B cell (primary cell): ENCODE results near the gene TMBIM6. TPM values are rescaled to one million over a fixed set of nuclear protein-coding genes. Genes with fewer than 3 reads are reported as not detected.
A peak's percentile ranks its signal among the peaks of the same experiment; 100 is the strongest.

ENCODE experiments used
- ATAC-seq: fragments of 200-7000 bp; cut with Tn5 transposase; one replicate; pipeline ENCODE4 v1.10.0; 2021; ENCODE audit warnings: low read depth, mild to moderate bottlenecking, moderate number of reproducible peaks, moderate library complexity
- CTCF ChIA-PET: fragments of 350-600 bp; sonication (Branson Sonifier 250); formaldehyde crosslinking; loops from one replicate; lab custom pipeline; 2021; ENCODE audit warnings: antibody characterized with exemption, inconsistent platforms; lab: Charles Lee
- POLR2A ChIA-PET: fragments of 350-600 bp; sonication (Branson Sonifier 250); formaldehyde crosslinking; loops from one replicate; lab custom pipeline; 2021; ENCODE audit warnings: antibody characterized with exemption; lab: Charles Lee
- DNase-seq: peaks from one replicate; pipeline ENCODE4 v3.0.0; 2013
- H2AFZ ChIP-seq: 2 replicates; pipeline ENCODE4 v1.6.1; 2012; ENCODE audit warnings: mild to moderate bottlenecking, low read depth, low read length; ENCODE audit not compliant: insufficient read depth, poor library complexity, severe bottlenecking
- H3K27ac ChIP-seq, 2 donors: 1 replicate in 1 of 2; 2 replicates in 1 of 2; pipeline ENCODE4 v1.5.1; 2012 to 2013; ENCODE audit warnings: low read length in 2 of 2, mild to moderate bottlenecking in 2 of 2, moderate library complexity in 1 of 2
- H3K27me3 ChIP-seq, 4 experiments: fragments of 200-600 bp in 1 of 4; sonication (generic) in 1 of 4; replicated peaks in 1 of 4; 1 replicate in 2 of 4; 2 replicates in 2 of 4; pipeline versions ENCODE4 v1.6.1 to v1.7.0; 2013 to 2016; ENCODE audit warnings: low read length in 3 of 4, mild to moderate bottlenecking in 2 of 4, mixed read lengths in 1 of 4, moderate library complexity in 1 of 4; ENCODE audit not compliant: insufficient read depth in 4 of 4, control insufficient read depth in 3 of 4; ENCODE audit errors: control extremely low read depth in 1 of 4
- H3K36me3 ChIP-seq, 2 experiments: replicated peaks in 1 of 2; 1 replicate in 1 of 2; 2 replicates in 1 of 2; pipeline versions ENCODE4 v1.6.1 to v1.7.1; 2013; ENCODE audit warnings: low read length in 1 of 2; ENCODE audit not compliant: insufficient read depth in 2 of 2, control insufficient read depth in 1 of 2; ENCODE audit errors: control extremely low read depth in 1 of 2, extremely low read depth in 1 of 2
- H3K4me1 ChIP-seq, 2 donors: fragments of 200-600 bp in 1 of 2; sonication (generic) in 1 of 2; 1 replicate in 1 of 2; 2 replicates in 1 of 2; pipeline versions ENCODE4 v1.5.1 to v1.6.1; 2013 to 2017; ENCODE audit warnings: low read length in 2 of 2; ENCODE audit not compliant: control insufficient read depth in 2 of 2, insufficient read depth in 2 of 2
- H3K4me2 ChIP-seq: replicated peaks from 2 replicates; pipeline ENCODE3; 2012; ENCODE audit warnings: mild to moderate bottlenecking, low read depth, low read length; ENCODE audit not compliant: poor library complexity, severe bottlenecking
- H3K4me3 ChIP-seq, 5 experiments: fragments of 200-600 bp in 1 of 5; sonication (generic) in 1 of 5; 1 replicate in 3 of 5; 2 replicates in 2 of 5; pipeline versions ENCODE4 v1.5.1 to v1.7.0; 2011 to 2016; ENCODE audit warnings: low read length in 4 of 5, mild to moderate bottlenecking in 4 of 5, low read depth in 2 of 5, control low read depth in 1 of 5, moderate library complexity in 1 of 5; ENCODE audit not compliant: insufficient read depth in 1 of 5; ENCODE audit errors: control extremely low read depth in 1 of 5, extremely low read depth in 1 of 5
- H3K79me2 ChIP-seq: fragments of 200-600 bp; sonication (generic); one replicate; pipeline ENCODE4 v1.6.0; 2016; ENCODE audit warnings: low read length; ENCODE audit not compliant: control insufficient read depth, insufficient read depth
- H3K9ac ChIP-seq: fragments of 200-600 bp; sonication (generic); 2 replicates; pipeline ENCODE4 v1.6.1; 2017; ENCODE audit warnings: mild to moderate bottlenecking, low read length, moderate library complexity
- H3K9me3 ChIP-seq, 3 donors: one replicate each; pipeline versions ENCODE4 v1.6.1 to v1.7.1; 2013; ENCODE audit warnings: low read length in 2 of 3; ENCODE audit not compliant: control insufficient read depth in 2 of 3, insufficient read depth in 1 of 3; ENCODE audit errors: control extremely low read depth in 1 of 3
- H4K20me1 ChIP-seq: 2 replicates; pipeline ENCODE4 v1.6.0; 2012; ENCODE audit warnings: mild to moderate bottlenecking, low read length; ENCODE audit not compliant: insufficient read depth, control insufficient read depth, poor library complexity, severe bottlenecking
- H3K27ac Mint-ChIP-seq: one replicate; pipeline ENCODE4 v1.8.0; 2021; ENCODE audit warnings: mixed read lengths
- H3K27me3 Mint-ChIP-seq: one replicate; pipeline ENCODE4 v1.8.0; 2021; ENCODE audit warnings: mixed read lengths
- H3K4me1 Mint-ChIP-seq: one replicate; pipeline ENCODE4 v1.8.0; 2021; ENCODE audit warnings: mixed read lengths
- H3K4me3 Mint-ChIP-seq: one replicate; pipeline ENCODE4 v1.8.0; 2021; ENCODE audit warnings: mixed read lengths
- H3K9me3 Mint-ChIP-seq: one replicate; pipeline ENCODE4 v1.8.0; 2022; ENCODE audit warnings: mixed read lengths; ENCODE audit not compliant: insufficient read depth
- CTCF ChIP-seq: fragments of 200-600 bp; IDR thresholded peaks from one replicate; pipeline ENCODE4 v1.8.0; 2022; ENCODE audit warnings: antibody characterized with exemption, mild to moderate bottlenecking
- EZH2 ChIP-seq: IDR thresholded peaks from 2 replicates; pipeline ENCODE4 v1.6.1; 2012; ENCODE audit warnings: borderline replicate concordance, low read depth, mild to moderate bottlenecking, moderate library complexity, low read length; ENCODE audit not compliant: insufficient read depth, poor library complexity, severe bottlenecking
- WGBS: methylation state at CpG from one replicate; pipeline ENCODE4 v1.1.5; 2013; ENCODE audit warnings: missing lambda C conversion rate; ENCODE audit not compliant: insufficient coverage; 5-methylcytosine and 5-hydroxymethylcytosine counted together
- intact Hi-C: fragments of 100-400 bp; cut with micrococcal nuclease; formaldehyde crosslinking; loops from one replicate; pipeline ENCODE4 v1.10.0; 2022
- polyA plus RNA-seq: library from polyadenylated mRNA; depleted of rRNA; stranded (reverse); fragments of >200 nt; gene quantifications from 2 replicates; pipeline ENCODE4 v1.2.3, GENCODE V29; 2012
- total RNA-seq, 2 donors: library from RNA; stranded (reverse); fragments of 120-200 nt in 1 of 2; gene quantifications; 1 replicate in 1 of 2; 2 replicates in 1 of 2; pipeline versions ENCODE4 v1.2.3 to v1.2.4, GENCODE V29; 2013 to 2022

Gene TMBIM6
- total and polyA plus RNA-seq, 2 donors (not counting 1 experiment from before 2014, with no cell fraction given) = 178 to 336 TPM

- peak overlapping the region; percentile 11 for H3K4me3 Mint-ChIP-seq
- Histone ChIP-seq H4K20me1 (peaks cover 100% of the 10 kb centered on the region), H3K4me1 (peaks cover 33 to 54% of the 10 kb centered on the region in 2 donors), H3K36me3 (peaks cover 4 to 31% of the 10 kb centered on the region in 2 experiments), H3K27me3 (no peaks in the 10 kb centered on the region), H3K9me3 (no peaks in the 10 kb centered on the region), H3K4me3 (no peak overlapping the region), H3K27ac (peak overlapping the region in 1 of 2 donors; percentile 44), H3K79me2 (peaks cover 98% of the 10 kb centered on the region), H3K4me2 (peak overlapping the region; percentile 7), H2AFZ (no peak overlapping the region), H3K9ac (no peak overlapping the region)
- POLR2A ChIA-PET = no interaction called here
- no peak for TF ChIP-seq CTCF
- TF ChIP-seq EZH2 = no peak
- intact Hi-C loops = no loop called here
- CTCF ChIA-PET = interaction anchor here (1.5 to 5.1 kb wide), 2 partner anchors 10 to 12 kb away, joined by 4 to 25 read pairs; no protein-coding TSS in a partner anchor
- WGBS = 24% methylated on average over 5 of the region's 8 CpGs
- peaks cover 81% of the 10 kb centered on the region for H3K4me1 Mint-ChIP-seq
- ATAC-seq (no peak), DNase-seq (no peak)
- H3K9me3 Mint-ChIP-seq = no peaks in the 10 kb centered on the region
- peak overlapping the region; percentile 43 for H3K27ac Mint-ChIP-seq
- H3K27me3 Mint-ChIP-seq = no peaks in the 10 kb centered on the region
Measured at GRCh38 chr12:49750027-49750995, 9.0 kb downstream of the TMBIM6 start.
